ENCODE results near the gene ZNF618.

- TF ChIP-seq CTCF (IDR thresholded peaks at IDR 0.05; ENCODE audit: poor library complexity) (no peak), EZH2phosphoT487 (IDR thresholded peaks at IDR 0.05; ENCODE audit: low read depth, severe bottlenecking, unreplicated experiment) (no peak), EZH2 (IDR thresholded peaks at IDR 0.05; ENCODE audit: borderline replicate concordance) (no peak)
Measured at GRCh38 chr9:114002986-114003350, 126.9 kb downstream of the ZNF618 start.
